IMR-90 (cell line): ENCODE data around the gene FBXL4. TPM values are rescaled to one million over a fixed set of nuclear protein-coding genes. Genes with fewer than 3 reads are reported as not detected.

Experiments
- ATAC-seq: fragments of 200-7000 bp; cut with Tn5 transposase; 2 replicates; pipeline ENCODE4 v1.9.1; 2020; ENCODE audit warnings: low read depth, mild to moderate bottlenecking, moderate library complexity
- BruUV-seq: library from RNA; stranded (reverse); fragments of 400-500 nt; replicated peaks from 2 replicates; lab custom pipeline; 2021; lab: Mats Ljungman, UMichigan
- CTCF ChIA-PET: fragments of 300-600 bp; formaldehyde crosslinking; extraction: SDS; loops from one replicate; lab custom pipeline; 2021; ENCODE audit warnings: antibody characterized with exemption; lab: Yijun Ruan, JAX
- POLR2A ChIA-PET: fragments of 300-600 bp; sonication (Branson Sonifier 250); formaldehyde crosslinking; loops from one replicate; lab custom pipeline; 2022; ENCODE audit warnings: antibody characterized with exemption; ENCODE audit not compliant: unreplicated experiment; lab: Charles Lee
- DNase-seq: peaks from one replicate; pipeline ENCODE4 v3.0.0; 2013
- H2AFZ ChIP-seq: replicated peaks from 2 replicates; pipeline ENCODE3; 2013; ENCODE audit warnings: low read length, mild to moderate bottlenecking; ENCODE audit not compliant: poor library complexity
- H2AK5ac ChIP-seq: 2 replicates; pipeline ENCODE4 v1.6.1; 2013; ENCODE audit warnings: low read depth, low read length, inconsistent platforms
- H2AK9ac ChIP-seq: replicated peaks from 2 replicates; pipeline ENCODE3; 2013; ENCODE audit warnings: mild to moderate bottlenecking, low read depth, low read length, moderate library complexity; ENCODE audit not compliant: poor library complexity
- H2BK120ac ChIP-seq: 2 replicates; pipeline ENCODE4 v1.6.1; 2013; ENCODE audit warnings: low read depth, low read length, inconsistent platforms
- H2BK15ac ChIP-seq: 3 replicates; pipeline ENCODE4 v1.6.1; 2013; ENCODE audit warnings: low read depth, low read length, inconsistent platforms
- H2BK20ac ChIP-seq: 2 replicates; pipeline ENCODE4 v1.6.1; 2013; ENCODE audit warnings: low read depth, mild to moderate bottlenecking, inconsistent platforms, low read length, moderate library complexity
- H2BK5ac ChIP-seq: 2 replicates; pipeline ENCODE4 v1.6.1; 2013; ENCODE audit warnings: mild to moderate bottlenecking, low read depth, low read length, inconsistent platforms; ENCODE audit not compliant: poor library complexity, severe bottlenecking
- H3K14ac ChIP-seq: replicated peaks from 2 replicates; pipeline ENCODE4 v1.6.1; 2013; ENCODE audit warnings: low read depth, low read length, inconsistent platforms
- H3K18ac ChIP-seq: 2 replicates; pipeline ENCODE4 v1.6.1; 2013; ENCODE audit warnings: low read depth, low read length, control low read depth
- H3K23ac ChIP-seq: 2 replicates; pipeline ENCODE4 v1.6.1; 2013; ENCODE audit warnings: low read depth, low read length, inconsistent platforms
- H3K27ac ChIP-seq: 2 replicates; pipeline ENCODE4 v1.5.1; 2013; ENCODE audit warnings: mild to moderate bottlenecking, control low read depth, low read length; ENCODE audit not compliant: insufficient read depth
- H3K27me3 ChIP-seq: 2 replicates; pipeline ENCODE4 v1.6.1; 2013; ENCODE audit warnings: low read length; ENCODE audit not compliant: control insufficient read depth, insufficient read depth
- H3K36me3 ChIP-seq: 2 replicates; pipeline ENCODE4 v1.6.1; 2013; ENCODE audit warnings: low read length, mixed read lengths; ENCODE audit not compliant: control insufficient read depth, insufficient read depth
- H3K4ac ChIP-seq: 2 replicates; pipeline ENCODE4 v1.6.1; 2013; ENCODE audit warnings: low read depth, low read length, inconsistent platforms
- H3K4me1 ChIP-seq: 2 replicates; pipeline ENCODE4 v1.6.1; 2013; ENCODE audit warnings: low read length, mixed read lengths; ENCODE audit not compliant: control insufficient read depth, insufficient read depth
- H3K4me2 ChIP-seq: 2 replicates; pipeline ENCODE4 v1.6.1; 2013; ENCODE audit warnings: low read depth, mild to moderate bottlenecking, control low read depth, low read length, moderate library complexity
- H3K4me3 ChIP-seq: 2 replicates; pipeline ENCODE4 v1.5.1; 2013; ENCODE audit warnings: low read depth, mild to moderate bottlenecking, control low read depth, low read length, moderate library complexity; ENCODE audit not compliant: insufficient read depth
- H3K56ac ChIP-seq: 2 replicates; pipeline ENCODE4 v1.6.1; 2013; ENCODE audit warnings: low read length, inconsistent platforms; ENCODE audit not compliant: insufficient read depth; ENCODE audit errors: extremely low read depth
- H3K79me1 ChIP-seq, 2 experiments: 2 replicates each; pipeline ENCODE4 v1.6.1; 2013; ENCODE audit warnings: low read length in 2 of 2, inconsistent platforms in 1 of 2, low read depth in 1 of 2
- H3K9ac ChIP-seq: 2 replicates; pipeline ENCODE4 v1.6.1; 2013; ENCODE audit warnings: low read depth, low read length, control low read depth
- H3K9me1 ChIP-seq: 2 replicates; pipeline ENCODE4 v1.6.1; 2013; ENCODE audit warnings: low read length, inconsistent platforms; ENCODE audit not compliant: insufficient read depth
- H3K9me3 ChIP-seq: 2 replicates; pipeline ENCODE4 v1.6.1; 2013; ENCODE audit warnings: low read length; ENCODE audit not compliant: control insufficient read depth, insufficient read depth
- H4K20me1 ChIP-seq: 2 replicates; pipeline ENCODE4 v1.6.1; 2013; ENCODE audit warnings: low read length, inconsistent platforms; ENCODE audit not compliant: insufficient read depth
- H4K5ac ChIP-seq: 2 replicates; pipeline ENCODE4 v1.6.1; 2013; ENCODE audit warnings: mild to moderate bottlenecking, low read depth, low read length, control low read depth
- H4K8ac ChIP-seq, 2 experiments: 2 replicates each; pipeline ENCODE4 v1.6.1; 2013; ENCODE audit warnings: low read depth in 2 of 2, low read length in 2 of 2, control low read depth in 1 of 2, inconsistent platforms in 1 of 2
- H4K91ac ChIP-seq: 2 replicates; pipeline ENCODE4 v1.6.1; 2013; ENCODE audit warnings: low read depth, low read length, inconsistent platforms; ENCODE audit not compliant: insufficient read depth
- BHLHE40 ChIP-seq: fragments of 150-350 bp; IDR thresholded peaks from 2 replicates; pipeline ENCODE4 v1.6.1; 2016; ENCODE audit warnings: mild to moderate bottlenecking, low read depth, low read length
- CEBPB ChIP-seq: IDR thresholded peaks from 2 replicates; pipeline ENCODE4 v1.6.1; 2012; ENCODE audit warnings: low read depth, low read length, improper control_type of control experiment
- CHD1 ChIP-seq: IDR thresholded peaks from 2 replicates; pipeline ENCODE4 v1.6.1; 2012; ENCODE audit warnings: low read depth, low read length, improper control_type of control experiment
- CTCF ChIP-seq: conservative IDR thresholded peaks from 2 replicates; pipeline ENCODE4 v1.5.1; 2012; ENCODE audit warnings: mild to moderate bottlenecking, low read depth, low read length, improper control_type of control experiment
- ELK1 ChIP-seq: fragments of 150-350 bp; IDR thresholded peaks from 2 replicates; pipeline ENCODE4 v1.6.1; 2016; ENCODE audit warnings: low read depth, mild to moderate bottlenecking, low read length, moderate library complexity, borderline replicate concordance
- FOS ChIP-seq: fragments of 150-350 bp; IDR thresholded peaks from 2 replicates; pipeline ENCODE4 v1.6.1; 2016; ENCODE audit warnings: low read depth, low read length
- MAFK ChIP-seq: IDR thresholded peaks from 2 replicates; pipeline ENCODE4 v1.6.1; 2012; ENCODE audit warnings: low read depth, low read length, improper control_type of control experiment
- MXI1 ChIP-seq: IDR thresholded peaks from 2 replicates; pipeline ENCODE4 v1.6.1; 2012; ENCODE audit warnings: low read depth, mild to moderate bottlenecking, low read length, moderate library complexity, borderline replicate concordance
- NFE2L2 ChIP-seq: fragments of 150-350 bp; IDR thresholded peaks from 2 replicates; pipeline ENCODE4 v1.6.1; 2016; ENCODE audit warnings: low read depth, mild to moderate bottlenecking, low read length
- POLR2A ChIP-seq: IDR thresholded peaks from 2 replicates; pipeline ENCODE4 v1.6.1; 2012; ENCODE audit warnings: mild to moderate bottlenecking, low read depth, low read length
- RAD21 ChIP-seq: IDR thresholded peaks from 2 replicates; pipeline ENCODE4 v1.6.1; 2012; ENCODE audit warnings: low read length, improper control_type of control experiment
- RCOR1 ChIP-seq: IDR thresholded peaks from 2 replicates; pipeline ENCODE4 v1.6.1; 2012; ENCODE audit warnings: mild to moderate bottlenecking, low read length, improper control_type of control experiment; ENCODE audit not compliant: insufficient replicate concordance
- RFX5 ChIP-seq: IDR thresholded peaks from 2 replicates; pipeline ENCODE4 v1.8.0; 2012; ENCODE audit warnings: low read depth, mild to moderate bottlenecking, low read length, moderate library complexity
- SMC3 ChIP-seq: fragments of 150-350 bp; IDR thresholded peaks from 2 replicates; pipeline ENCODE4 v1.6.1; 2016; ENCODE audit warnings: low read depth, mild to moderate bottlenecking, antibody characterized with exemption, low read length, moderate library complexity
- USF2 ChIP-seq: fragments of 150-350 bp; IDR thresholded peaks from 2 replicates; pipeline ENCODE4 v1.6.1; 2017; ENCODE audit warnings: mild to moderate bottlenecking, antibody characterized with exemption, low read length, low read depth
- WGBS, 2 experiments: methylation state at CpG; one replicate each; pipeline versions ENCODE4 v1.1.5 to v1.1.7; 2013; ENCODE audit warnings: missing lambda C conversion rate in 2 of 2; ENCODE audit not compliant: insufficient read length in 1 of 2; ENCODE audit errors: extremely low coverage in 2 of 2; 5-methylcytosine and 5-hydroxymethylcytosine counted together
- dilution Hi-C: fragments of 300-500 bp; cut with HindIII; formaldehyde crosslinking; loops from one replicate; pipeline ENCODE4 v1.14.3; 2018; ENCODE audit warnings: low sequenced_read_pairs; ENCODE audit not compliant: unreplicated experiment
- in situ Hi-C: fragments of 300-500 bp; cut with MboI; formaldehyde crosslinking; loops from 3 replicates; pipeline ENCODE4 v1.14.3; 2019; ENCODE audit warnings: low sequenced_read_pairs, inconsistent platforms, mixed read lengths
- intact Hi-C: fragments of 100-400 bp; cut with micrococcal nuclease; formaldehyde crosslinking; loops from 2 replicates; pipeline ENCODE4 v1.10.0; 2022
- polyA plus RNA-seq, 3 experiments: library from polyadenylated mRNA; depleted of rRNA; stranded (reverse); fragments of >200 nt; gene quantifications; 2 replicates each; pipeline ENCODE4 v1.2.3, GENCODE V29; 2012; ENCODE audit warnings: low replicate concordance in 1 of 3
- total RNA-seq: library from RNA; depleted of rRNA; stranded (reverse); fragments of >200 nt; gene quantifications from 2 replicates; pipeline ENCODE4 v1.2.3, GENCODE V29; 2012

FBXL4 gene
- total and polyA plus RNA-seq, 2 of the 4 experiments (the other 2 are of a cell fraction) = 7.8 to 17.6 TPM

GRCh38 chr6:98945311-98946115 lies 2.2 kb downstream of the FBXL4 start:
- dilution Hi-C loops = no loop called here

More at GRCh38 chr6:98945311-98946115, 2.2 kb downstream of the FBXL4 start:
- Histone ChIP-seq H2AFZ (no peak overlapping the region), H2AK9ac (no peak overlapping the region), H4K91ac (no peak overlapping the region), H3K56ac (no peak overlapping the region), H4K20me1 (peaks cover 2% of the 10 kb centered on the region; the same call in 1 of the 2 replicates), H3K9ac (no peak overlapping the region), H3K14ac (no peak overlapping the region), H3K27me3 (no peaks in the 10 kb centered on the region), H4K5ac (no peak overlapping the region), H3K23ac (no peak overlapping the region), H3K9me1 (peaks cover 4% of the 10 kb centered on the region; the same call in 1 of the 2 replicates), H3K4me2 (peak overlapping the region; percentile 79), H3K36me3 (no peaks in the 10 kb centered on the region), H2BK5ac (no peak overlapping the region), H2BK120ac (no peak overlapping the region), H2BK15ac (no peak overlapping the region), H2AK5ac (no peak overlapping the region), H3K18ac (no peak overlapping the region), H4K8ac (no peak overlapping the region), H3K4ac (no peak overlapping the region), H3K79me1 (peaks cover 16 to 32% of the 10 kb centered on the region in 2 experiments), H2BK20ac (no peak overlapping the region), H3K9me3 (no peaks in the 10 kb centered on the region), H3K4me3 (no peak overlapping the region), H3K4me1 (peaks cover 4% of the 10 kb centered on the region), H3K27ac (no peak overlapping the region)
- WGBS, 2 experiments = no CpG with 5 or more reads among the region's 3 CpGs
- POLR2A ChIA-PET = no interaction called here
- BruUV-seq = no TSS peak
- DNase-seq (no peak), ATAC-seq (no peak)
- in situ Hi-C loops = no loop called here
- intact Hi-C loops = no loop called here
- CTCF ChIA-PET = no interaction called here
- TF ChIP-seq POLR2A = no peak
- no peak for TF ChIP-seq MAFK
- no peak for TF ChIP-seq RFX5
- TF ChIP-seq FOS = no peak
- no peak for TF ChIP-seq SMC3
- TF ChIP-seq BHLHE40 = no peak
- TF ChIP-seq CEBPB = no peak
- no peak for TF ChIP-seq ELK1
- TF ChIP-seq CHD1 = no peak
- no peak for TF ChIP-seq RCOR1
- TF ChIP-seq RAD21 = no peak
- TF ChIP-seq NFE2L2 = no peak
- no peak for TF ChIP-seq USF2
- TF ChIP-seq MXI1 = no peak
- TF ChIP-seq CTCF = no peak
